ENCODE results near the gene PAXIP1.

Gene PAXIP1

DNA sequence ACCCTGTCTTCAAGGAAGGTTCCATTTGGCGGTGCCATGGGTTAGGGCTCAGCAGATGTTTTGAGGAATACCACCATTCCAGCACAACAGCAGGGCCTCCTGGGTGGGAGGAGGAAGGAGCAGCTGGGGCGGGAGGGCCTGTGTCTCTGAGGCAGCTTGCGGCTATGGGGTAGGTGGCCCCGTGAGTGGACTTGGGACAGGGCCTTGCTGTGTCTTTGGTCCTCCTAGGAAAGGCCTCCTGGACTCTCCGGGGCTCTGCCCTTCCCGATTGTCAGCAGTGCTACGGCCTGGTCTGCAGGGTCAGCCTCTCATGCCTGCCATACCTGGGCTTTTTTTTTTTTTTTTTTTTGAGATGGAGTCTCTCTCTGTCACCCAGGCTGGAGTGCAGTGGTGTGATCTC, 96.7 kb downstream of the PAXIP1 start:
- CTCF ChIA-PET, result interaction anchor here (0.6 to 1.2 kb wide), 3 partner anchors 21 to 539 kb away, joined by 3 read pairs; no protein-coding TSS in a partner anchor
- no peaks in the 10 kb centered on the region for H3K4me1 ChIP-seq (ENCODE audit: control insufficient read depth, insufficient read depth, low read length)
- no peaks in the 10 kb centered on the region for H3K9me3 ChIP-seq (ENCODE audit: control insufficient read depth, insufficient read depth, low read depth, low read length)
- POLR2A ChIA-PET, result interaction anchor here (0.7 kb wide), 1 partner anchor 1007 kb away, joined by 4 read pairs; no protein-coding TSS in a partner anchor
- no peak for TF ChIP-seq ZBTB17 (tag by site-specific recombination; IDR thresholded peaks at IDR 0.05)
- TF ChIP-seq, protein P1, sequence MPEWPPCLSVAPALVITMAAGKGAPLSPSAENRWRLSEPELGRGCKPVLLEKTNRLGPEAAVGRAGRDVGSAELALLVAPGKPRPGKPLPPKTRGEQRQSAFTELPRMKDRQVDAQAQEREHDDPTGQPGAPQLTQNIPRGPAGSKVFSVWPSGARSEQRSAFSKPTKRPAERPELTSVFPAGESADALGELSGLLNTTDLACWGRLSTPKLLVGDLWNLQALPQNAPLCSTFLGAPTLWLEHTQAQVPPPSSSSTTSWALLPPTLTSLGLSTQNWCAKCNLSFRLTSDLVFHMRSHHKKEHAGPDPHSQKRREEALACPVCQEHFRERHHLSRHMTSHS (tag by site-specific recombination; IDR thresholded peaks at IDR 0.05), result no peak
- no peak for TF ChIP-seq ZNF302 (tag by site-specific recombination; IDR thresholded peaks at IDR 0.05; ENCODE audit: low read depth)
- no peak for TF ChIP-seq ZNF221 (tag by site-specific recombination; IDR thresholded peaks at IDR 0.05; ENCODE audit: borderline replicate concordance)
- TF ChIP-seq ZNF777 (tag by site-specific recombination; IDR thresholded peaks at IDR 0.05; ENCODE audit: borderline replicate concordance), result no peak
- TF ChIP-seq, protein P2, sequence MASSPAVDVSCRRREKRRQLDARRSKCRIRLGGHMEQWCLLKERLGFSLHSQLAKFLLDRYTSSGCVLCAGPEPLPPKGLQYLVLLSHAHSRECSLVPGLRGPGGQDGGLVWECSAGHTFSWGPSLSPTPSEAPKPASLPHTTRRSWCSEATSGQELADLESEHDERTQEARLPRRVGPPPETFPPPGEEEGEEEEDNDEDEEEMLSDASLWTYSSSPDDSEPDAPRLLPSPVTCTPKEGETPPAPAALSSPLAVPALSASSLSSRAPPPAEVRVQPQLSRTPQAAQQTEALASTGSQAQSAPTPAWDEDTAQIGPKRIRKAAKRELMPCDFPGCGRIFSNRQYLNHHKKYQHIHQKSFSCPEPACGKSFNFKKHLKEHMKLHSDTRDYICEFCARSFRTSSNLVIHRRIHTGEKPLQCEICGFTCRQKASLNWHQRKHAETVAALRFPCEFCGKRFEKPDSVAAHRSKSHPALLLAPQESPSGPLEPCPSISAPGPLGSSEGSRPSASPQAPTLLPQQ (tag by site-specific recombination; IDR thresholded peaks at IDR 0.05), result no peak
- no peak for TF ChIP-seq MEIS1 (CRISPR knock-in tag; IDR thresholded peaks at IDR 0.05; ENCODE audit: borderline replicate concordance)
- TF ChIP-seq, protein P3, sequence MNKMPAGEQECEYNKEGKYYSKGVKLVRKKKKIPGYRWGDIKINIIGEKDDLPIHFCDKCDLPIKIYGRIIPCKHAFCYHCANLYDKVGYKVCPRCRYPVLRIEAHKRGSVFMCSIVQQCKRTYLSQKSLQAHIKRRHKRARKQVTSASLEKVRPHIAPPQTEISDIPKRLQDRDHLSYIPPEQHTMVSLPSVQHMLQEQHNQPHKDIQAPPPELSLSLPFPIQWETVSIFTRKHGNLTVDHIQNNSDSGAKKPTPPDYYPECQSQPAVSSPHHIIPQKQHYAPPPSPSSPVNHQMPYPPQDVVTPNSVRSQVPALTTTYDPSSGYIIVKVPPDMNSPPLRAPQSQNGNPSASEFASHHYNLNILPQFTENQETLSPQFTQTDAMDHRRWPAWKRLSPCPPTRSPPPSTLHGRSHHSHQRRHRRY (tag by site-specific recombination; IDR thresholded peaks at IDR 0.05), result no peak
- no peak for TF ChIP-seq ZNF624 (tag by site-specific recombination; IDR thresholded peaks at IDR 0.05)
- TF ChIP-seq, protein P4, sequence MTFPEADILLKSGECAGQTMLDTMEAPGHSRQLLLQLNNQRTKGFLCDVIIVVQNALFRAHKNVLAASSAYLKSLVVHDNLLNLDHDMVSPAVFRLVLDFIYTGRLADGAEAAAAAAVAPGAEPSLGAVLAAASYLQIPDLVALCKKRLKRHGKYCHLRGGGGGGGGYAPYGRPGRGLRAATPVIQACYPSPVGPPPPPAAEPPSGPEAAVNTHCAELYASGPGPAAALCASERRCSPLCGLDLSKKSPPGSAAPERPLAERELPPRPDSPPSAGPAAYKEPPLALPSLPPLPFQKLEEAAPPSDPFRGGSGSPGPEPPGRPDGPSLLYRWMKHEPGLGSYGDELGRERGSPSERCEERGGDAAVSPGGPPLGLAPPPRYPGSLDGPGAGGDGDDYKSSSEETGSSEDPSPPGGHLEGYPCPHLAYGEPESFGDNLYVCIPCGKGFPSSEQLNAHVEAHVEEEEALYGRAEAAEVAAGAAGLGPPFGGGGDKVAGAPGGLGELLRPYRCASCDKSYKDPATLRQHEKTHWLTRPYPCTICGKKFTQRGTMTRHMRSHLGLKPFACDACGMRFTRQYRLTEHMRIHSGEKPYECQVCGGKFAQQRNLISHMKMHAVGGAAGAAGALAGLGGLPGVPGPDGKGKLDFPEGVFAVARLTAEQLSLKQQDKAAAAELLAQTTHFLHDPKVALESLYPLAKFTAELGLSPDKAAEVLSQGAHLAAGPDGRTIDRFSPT (tag by site-specific recombination; IDR thresholded peaks at IDR 0.05), result no peak
- TF ChIP-seq HOXD13 (CRISPR knock-in tag; IDR thresholded peaks at IDR 0.05; ENCODE audit: borderline replicate concordance), result no peak
- TF ChIP-seq ZNF549 (tag by site-specific recombination; IDR thresholded peaks at IDR 0.05), result no peak
- TF ChIP-seq, protein P5, sequence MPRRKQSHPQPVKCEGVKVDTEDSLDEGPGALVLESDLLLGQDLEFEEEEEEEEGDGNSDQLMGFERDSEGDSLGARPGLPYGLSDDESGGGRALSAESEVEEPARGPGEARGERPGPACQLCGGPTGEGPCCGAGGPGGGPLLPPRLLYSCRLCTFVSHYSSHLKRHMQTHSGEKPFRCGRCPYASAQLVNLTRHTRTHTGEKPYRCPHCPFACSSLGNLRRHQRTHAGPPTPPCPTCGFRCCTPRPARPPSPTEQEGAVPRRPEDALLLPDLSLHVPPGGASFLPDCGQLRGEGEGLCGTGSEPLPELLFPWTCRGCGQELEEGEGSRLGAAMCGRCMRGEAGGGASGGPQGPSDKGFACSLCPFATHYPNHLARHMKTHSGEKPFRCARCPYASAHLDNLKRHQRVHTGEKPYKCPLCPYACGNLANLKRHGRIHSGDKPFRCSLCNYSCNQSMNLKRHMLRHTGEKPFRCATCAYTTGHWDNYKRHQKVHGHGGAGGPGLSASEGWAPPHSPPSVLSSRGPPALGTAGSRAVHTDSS (tag by site-specific recombination; IDR thresholded peaks at IDR 0.05), result no peak
- TF ChIP-seq ZNF239 (tag by site-specific recombination; IDR thresholded peaks at IDR 0.05), result no peak
- TF ChIP-seq ZNF433 (tag by site-specific recombination; IDR thresholded peaks at IDR 0.05; ENCODE audit: low read depth), result no peak
- no peak overlapping the region for H3K27ac ChIP-seq (ENCODE audit: extremely low read depth, low read depth, low read length)
- no peaks in the 10 kb centered on the region for H3K36me3 ChIP-seq (ENCODE audit: control insufficient read depth in 2 of 2, insufficient read depth in 1 of 2, low read length in 2 of 2)
- no peak overlapping the region for H3K4me3 ChIP-seq (ENCODE audit: low read depth, low read length)

DNA sequence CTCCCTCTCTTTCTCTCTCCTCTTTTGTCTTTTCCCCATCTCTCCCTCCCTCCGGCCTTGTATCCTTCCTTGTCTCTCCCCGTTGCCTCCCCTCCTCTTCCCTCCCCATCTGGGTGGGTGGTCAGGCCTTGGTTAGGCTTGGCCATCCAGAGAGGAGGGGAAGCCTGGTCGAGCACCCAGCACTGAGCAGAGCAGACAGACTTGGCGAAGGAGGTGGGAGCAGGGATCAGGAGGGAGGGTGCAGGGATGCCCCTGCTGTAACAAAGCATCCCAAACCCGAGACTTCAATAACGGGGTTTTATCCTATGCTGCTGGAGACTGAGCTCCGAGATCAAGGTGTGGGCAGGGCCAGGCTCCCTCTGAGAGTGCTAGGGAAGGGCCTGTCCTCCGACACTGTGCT, 97.3 kb downstream of the PAXIP1 start:
- Histone ChIP-seq H3K9me3 (ENCODE audit: control insufficient read depth, insufficient read depth, low read depth, low read length) (no peaks in the 10 kb centered on the region), H3K4me1 (ENCODE audit: control insufficient read depth, insufficient read depth, low read length) (no peaks in the 10 kb centered on the region), H3K4me3 (ENCODE audit: low read depth, low read length) (no peak overlapping the region), H3K27ac (ENCODE audit: extremely low read depth, low read depth, low read length) (no peak overlapping the region), H3K36me3 (ENCODE audit: control insufficient read depth in 2 of 2, insufficient read depth in 1 of 2, low read length in 2 of 2) (no peaks in the 10 kb centered on the region)
- CTCF ChIA-PET, result interaction anchor here (0.6 to 1.2 kb wide), 2 partner anchors 22 to 539 kb away, joined by 3 read pairs; no protein-coding TSS in a partner anchor
- POLR2A ChIA-PET, result interaction anchor here (0.7 kb wide), 1 partner anchor 1008 kb away, joined by 4 read pairs; no protein-coding TSS in a partner anchor
- no peak for TF ChIP-seq ZNF423 (tag by site-specific recombination; IDR thresholded peaks at IDR 0.05)
- TF ChIP-seq ZNF350 (tag by site-specific recombination; IDR thresholded peaks at IDR 0.05), result no peak
- no peak for TF ChIP-seq ZNF324 (tag by site-specific recombination; IDR thresholded peaks at IDR 0.05)
- no peak for TF ChIP-seq ZNF23 (tag by site-specific recombination; IDR thresholded peaks at IDR 0.05; ENCODE audit: borderline replicate concordance)
- TF ChIP-seq ZNF670 (tag by site-specific recombination; IDR thresholded peaks at IDR 0.05; ENCODE audit: low read depth), result no peak
- no peak for TF ChIP-seq ZNF707 (tag by site-specific recombination; IDR thresholded peaks at IDR 0.05)
- no peak for TF ChIP-seq PBX3 (CRISPR knock-in tag; IDR thresholded peaks at IDR 0.05)
